HG02938 (cell line): ENCODE data around the gene SLC34A1.

ENCODE experiments used
- ATAC-seq: cut with Tn5 transposase; IDR thresholded peaks from one replicate; pipeline ENCODE4 v1.9.1; 2021; ENCODE audit warnings: mild to moderate bottlenecking, moderate library complexity; ENCODE audit not compliant: unreplicated experiment

The SLC34A1 gene

GRCh38 chr5:177443144-177443983 is 59.1 kb downstream of the SLC34A1 start:
- no peak for ATAC-seq

GRCh38 chr5:177444106-177445051 is 60.1 kb downstream of the SLC34A1 start:
- no peak for ATAC-seq

- ATAC-seq, result no peak
These were observed 61.0 kb downstream of the SLC34A1 start for GRCh38 chr5:177445052-177445916.

- no peak for ATAC-seq
These were observed 61.6 kb downstream of the SLC34A1 start for GRCh38 chr5:177445917-177446199.

- ATAC-seq, result peak; percentile 42
These were observed 62.2 kb downstream of the SLC34A1 start, which contains the start of gene PRR7 for GRCh38 chr5:177446200-177447065. Gene PRR7, plus strand, starts transcription at chr5:177446814. Its CDS starts 8,254 bp downstream, at chr5:177455068.

GRCh38 chr5:177447066-177447610 is 62.9 kb downstream of the SLC34A1 start:
- peak; percentile 40 for ATAC-seq

- ATAC-seq, result no peak
These were observed 63.5 kb downstream of the SLC34A1 start for GRCh38 chr5:177447611-177448243.
